K562 (cell line): ENCODE measurements around the gene TRIM40. TPM values are rescaled to one million over a fixed set of nuclear protein-coding genes. Genes with fewer than 3 reads are reported as not detected.
A peak's percentile ranks its signal among the peaks of the same experiment; 100 is the strongest.

ENCODE experiments used
- ATAC-seq: fragments of 200-7000 bp; cut with Tn5 transposase; 3 replicates; pipeline ENCODE4 v1.9.1; 2020; ENCODE audit warnings: moderate library complexity
- BruUV-seq: library from RNA; stranded (reverse); fragments of 400-500 nt; replicated peaks from 2 replicates; lab custom pipeline; 2021; lab: Mats Ljungman, UMichigan
- CTCF ChIA-PET: fragments of 300-600 bp; formaldehyde crosslinking; extraction: SDS; loops from one replicate; lab custom pipeline; 2021; ENCODE audit warnings: low intra/inter-chr PET ratio; lab: Yijun Ruan, JAX
- POLR2A ChIA-PET: fragments of 300-600, 350-650 bp; sonication (Branson Sonifier 250); formaldehyde crosslinking; extraction: SDS; loops from one replicate; lab custom pipeline; 2021; ENCODE audit warnings: antibody characterized with exemption, inconsistent platforms; lab: Yijun Ruan, JAX
- DNase-seq, 4 experiments: peaks; one replicate each; pipeline versions ENCODE4 v3.0.0 to v3.0.0-alpha.2; 2011 to 2018; ENCODE audit warnings: low spot score in 3 of 4, mixed read lengths in 3 of 4; ENCODE audit errors: extremely low read depth in 1 of 4
- FAIRE-seq: peaks from 2 replicates; lab custom pipeline; 2011; peaks lifted over from hg19 to GRCh38; lab: Jason Lieb, UNC
- H2AFZ ChIP-seq: 2 replicates; pipeline ENCODE4 v1.6.0; 2011; ENCODE audit warnings: low read depth, low read length, control low read depth, inconsistent platforms
- H3K27ac ChIP-seq: fragments of 200-600 bp; 3 replicates; pipeline ENCODE4 v1.8.0; 2011; ENCODE audit warnings: low read depth, mild to moderate bottlenecking, control low read depth, inconsistent platforms, low read length, moderate library complexity, mixed read lengths; ENCODE audit errors: extremely low read depth
- H3K27me3 ChIP-seq, 2 experiments: fragments of 300-600 bp in 1 of 2; 2 replicates in 1 of 2; 3 replicates in 1 of 2; pipeline versions ENCODE4 v1.6.0 to v1.8.0; 2011; ENCODE audit warnings: inconsistent platforms in 2 of 2, low read length in 2 of 2, mild to moderate bottlenecking in 1 of 2, mixed read lengths in 1 of 2, moderate library complexity in 1 of 2; ENCODE audit not compliant: control insufficient read depth in 2 of 2, insufficient read depth in 2 of 2
- H3K36me3 ChIP-seq: fragments of 300-600 bp; 3 replicates; pipeline ENCODE4 v1.8.0; 2011; ENCODE audit warnings: mild to moderate bottlenecking, low read length, inconsistent platforms; ENCODE audit not compliant: control insufficient read depth, insufficient read depth
- H3K4me1 ChIP-seq, 2 experiments: fragments of 200-600 bp in 1 of 2; replicated peaks in 1 of 2; 2 replicates in 1 of 2; 3 replicates in 1 of 2; pipeline versions ENCODE4 v1.5.1 to v1.8.0; 2011; ENCODE audit warnings: inconsistent platforms in 2 of 2, low read length in 2 of 2, mild to moderate bottlenecking in 1 of 2, mixed read lengths in 1 of 2, moderate library complexity in 1 of 2; ENCODE audit not compliant: control insufficient read depth in 2 of 2, insufficient read depth in 2 of 2
- H3K4me2 ChIP-seq: 2 replicates; pipeline ENCODE4 v1.6.1; 2011; ENCODE audit warnings: low read length, control low read depth, inconsistent platforms, mixed read lengths; ENCODE audit not compliant: insufficient read depth
- H3K4me3 ChIP-seq: fragments of 200-600 bp; sonication (generic), shearing (Covaris generic); 2 replicates; pipeline ENCODE4 v1.5.1; 2016; ENCODE audit warnings: control low read depth, inconsistent platforms
- H3K79me2 ChIP-seq: fragments of 200-600 bp; 3 replicates; pipeline ENCODE4 v1.8.0; 2011; ENCODE audit warnings: low read length, inconsistent platforms; ENCODE audit not compliant: control insufficient read depth, insufficient read depth
- H3K9ac ChIP-seq, 2 experiments: 2 replicates each; pipeline versions ENCODE4 v1.6.0 to v1.6.1; 2011; ENCODE audit warnings: low read depth in 2 of 2, low read length in 2 of 2, control low read depth in 1 of 2, inconsistent platforms in 1 of 2, mild to moderate bottlenecking in 1 of 2, mixed read lengths in 1 of 2; ENCODE audit not compliant: insufficient read depth in 1 of 2
- H3K9me1 ChIP-seq: one replicate; pipeline ENCODE4 v1.6.0; 2011; ENCODE audit warnings: inconsistent platforms, mild to moderate bottlenecking, low read length, moderate library complexity; ENCODE audit not compliant: control insufficient read depth, insufficient read depth
- H3K9me3 ChIP-seq: replicated peaks from 2 replicates; pipeline ENCODE4 v1.5.1; 2011; ENCODE audit warnings: low read depth, low read length, inconsistent platforms; ENCODE audit not compliant: control insufficient read depth, insufficient read depth
- H4K20me1 ChIP-seq: replicated peaks from 2 replicates; pipeline ENCODE4 v1.6.1; 2011; ENCODE audit warnings: low read length, inconsistent platforms, mixed read lengths; ENCODE audit not compliant: control insufficient read depth, insufficient read depth
- CBX3 ChIP-seq, 2 experiments: IDR thresholded peaks; 1 replicate in 1 of 2; 2 replicates in 1 of 2; pipeline ENCODE4 v1.6.1; 2012; ENCODE audit warnings: inconsistent platforms in 2 of 2, low read length in 2 of 2, borderline replicate concordance in 1 of 2, control low read depth in 1 of 2
- CEBPB ChIP-seq: fragments of 450-650 bp; IDR thresholded peaks from 2 replicates; pipeline ENCODE4 v1.6.1; 2016; ENCODE audit warnings: missing genetic modification characterization, missing compliant biosample characterization
- EP400 ChIP-seq: fragments of 450-650 bp; IDR thresholded peaks from 2 replicates; pipeline ENCODE4 v1.6.1; 2017; ENCODE audit warnings: antibody characterized with exemption, mild to moderate bottlenecking, moderate library complexity
- FOS ChIP-seq: IDR thresholded peaks from 3 replicates; pipeline ENCODE4 v1.6.1; 2011; ENCODE audit not compliant: insufficient read length; ENCODE audit errors: extremely low read depth
- GABPB1 ChIP-seq: sonication (generic); formaldehyde crosslinking; IDR thresholded peaks from 2 replicates; pipeline ENCODE4 v1.8.0; 2022; ENCODE audit warnings: mild to moderate bottlenecking, missing genetic modification reagents
- HNRNPLL ChIP-seq: fragments of 200-400 bp; formaldehyde crosslinking; IDR thresholded peaks from 2 replicates; pipeline ENCODE4 v1.6.1; 2017; ENCODE audit warnings: low read length, low read depth, mild to moderate bottlenecking; ENCODE audit not compliant: poor library complexity, severe bottlenecking
- TRIM28 ChIP-seq: fragments of 450-650 bp; IDR thresholded peaks from 2 replicates; pipeline ENCODE4 v1.6.1; 2017
- WGBS: fragments of 100-300 bp; shearing (Covaris generic); methylation state at CpG from one replicate; pipeline ENCODE4 v1.1.6; 2016; ENCODE audit warnings: low coverage, mixed read lengths; ENCODE audit not compliant: insufficient coverage; ENCODE audit errors: missing lambda C conversion rate; 5-methylcytosine and 5-hydroxymethylcytosine counted together
- in situ Hi-C: fragments of 300-500 bp; cut with MboI; formaldehyde crosslinking; loops from 4 replicates; pipeline ENCODE4 v1.15.0; 2018; ENCODE audit warnings: inconsistent platforms, mixed read lengths
- intact Hi-C: fragments of 100-400 bp; cut with micrococcal nuclease; formaldehyde crosslinking; loops from 2 replicates; pipeline ENCODE4 v1.14.2; 2022
- polyA plus RNA-seq, 8 experiments: library from polyadenylated mRNA; depleted of rRNA in 4 of 8; stranded (reverse) in 5 of 8; unstranded in 3 of 8; fragments of >200 nt; fragmentation: Nextera tagmentation in 2 of 8; fragmentation: Illumina TruSeq in 1 of 8; extraction: Ambion mirVana in 2 of 8; extraction: Trizol in 1 of 8; gene quantifications; 2 replicates each; pipeline versions ENCODE4 v1.2.1 to v1.2.3, GENCODE V29; 2011 to 2014; ENCODE audit warnings: inconsistent platforms in 1 of 8, missing spikeins in 1 of 8
- total RNA-seq, 7 experiments: library from RNA; depleted of rRNA in 6 of 7; stranded (reverse); fragments of >200 nt in 6 of 7; fragmentation: Illumina TruSeq in 2 of 7; extraction: Trizol in 2 of 7; gene quantifications; 2 replicates each; pipeline versions ENCODE4 v1.2.1 to v1.2.3, GENCODE V29; 2011 to 2021; ENCODE audit warnings: low replicate concordance in 1 of 7
- TF ChIP-seq, protein P1 (sequence below): fragments of 450-650 bp; IDR thresholded peaks from 2 replicates; pipeline ENCODE4 v1.6.1; 2017; ENCODE audit warnings: mild to moderate bottlenecking, moderate library complexity
- TF ChIP-seq, protein P2 (sequence below): sonication (generic); IDR thresholded peaks from 2 replicates; pipeline ENCODE4 v1.6.1; 2016

Gene TRIM40
- total and polyA plus RNA-seq, 9 of the 15 experiments (the other 6 are each of a cell fraction or from before 2014, with no cell fraction given) = 0.04 to 0.08 TPM; not detected in 7

DNA sequence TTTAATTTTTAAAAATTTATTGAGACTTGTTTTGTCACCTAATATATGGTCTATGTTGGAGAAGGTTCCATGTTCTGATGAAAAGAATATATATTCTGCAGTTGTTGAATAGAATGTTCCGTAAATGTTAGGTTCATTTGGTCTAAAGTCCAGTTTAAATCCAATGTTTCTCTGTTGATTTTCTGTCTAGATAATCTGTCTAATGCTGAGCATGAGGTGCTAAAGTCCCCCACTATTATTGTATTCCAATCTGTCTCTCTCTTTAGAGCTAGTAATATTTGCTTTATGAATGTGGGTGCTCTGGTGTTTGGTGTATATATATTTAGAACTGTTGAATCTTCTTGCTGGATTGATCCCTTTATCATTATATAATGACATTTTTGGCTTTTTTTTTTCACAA, 42.9 kb downstream of the TRIM40 start:
- WGBS = 0% methylated on average over 1 of the region's 1 CpG
- H3K27me3 ChIP-seq = peaks cover 0 to 11% of the 10 kb centered on the region in 2 experiments; a peak in 1 of 5 replicates
- no peaks in the 10 kb centered on the region for H3K4me1 ChIP-seq
- ATAC-seq = no peak
- H3K79me2 ChIP-seq = no peaks in the 10 kb centered on the region
- no peaks in the 10 kb centered on the region for H4K20me1 ChIP-seq
- in situ Hi-C loops = no loop called here
- no peak overlapping the region for H3K4me2 ChIP-seq
- H3K9me1 ChIP-seq = no peaks in the 10 kb centered on the region
- ChIA-PET CTCF (no interaction called here), POLR2A (no interaction called here)
- no peak for DNase-seq
- H2AFZ ChIP-seq = no peak overlapping the region
- FAIRE-seq = no peak
- H3K9ac ChIP-seq = no peak overlapping the region
- TF ChIP-seq, protein P1, sequence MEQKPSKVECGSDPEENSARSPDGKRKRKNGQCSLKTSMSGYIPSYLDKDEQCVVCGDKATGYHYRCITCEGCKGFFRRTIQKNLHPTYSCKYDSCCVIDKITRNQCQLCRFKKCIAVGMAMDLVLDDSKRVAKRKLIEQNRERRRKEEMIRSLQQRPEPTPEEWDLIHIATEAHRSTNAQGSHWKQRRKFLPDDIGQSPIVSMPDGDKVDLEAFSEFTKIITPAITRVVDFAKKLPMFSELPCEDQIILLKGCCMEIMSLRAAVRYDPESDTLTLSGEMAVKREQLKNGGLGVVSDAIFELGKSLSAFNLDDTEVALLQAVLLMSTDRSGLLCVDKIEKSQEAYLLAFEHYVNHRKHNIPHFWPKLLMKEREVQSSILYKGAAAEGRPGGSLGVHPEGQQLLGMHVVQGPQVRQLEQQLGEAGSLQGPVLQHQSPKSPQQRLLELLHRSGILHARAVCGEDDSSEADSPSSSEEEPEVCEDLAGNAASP = no peak
- TF ChIP-seq, protein P2, sequence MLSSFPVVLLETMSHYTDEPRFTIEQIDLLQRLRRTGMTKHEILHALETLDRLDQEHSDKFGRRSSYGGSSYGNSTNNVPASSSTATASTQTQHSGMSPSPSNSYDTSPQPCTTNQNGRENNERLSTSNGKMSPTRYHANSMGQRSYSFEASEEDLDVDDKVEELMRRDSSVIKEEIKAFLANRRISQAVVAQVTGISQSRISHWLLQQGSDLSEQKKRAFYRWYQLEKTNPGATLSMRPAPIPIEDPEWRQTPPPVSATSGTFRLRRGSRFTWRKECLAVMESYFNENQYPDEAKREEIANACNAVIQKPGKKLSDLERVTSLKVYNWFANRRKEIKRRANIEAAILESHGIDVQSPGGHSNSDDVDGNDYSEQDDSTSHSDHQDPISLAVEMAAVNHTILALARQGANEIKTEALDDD = no peak
- intact Hi-C loops = no loop called here
- no peaks in the 10 kb centered on the region for H3K36me3 ChIP-seq
- BruUV-seq = no TSS peak
- no peak overlapping the region for H3K4me3 ChIP-seq
- H3K9me3 ChIP-seq = no peaks in the 10 kb centered on the region
- H3K27ac ChIP-seq = no peak overlapping the region

DNA sequence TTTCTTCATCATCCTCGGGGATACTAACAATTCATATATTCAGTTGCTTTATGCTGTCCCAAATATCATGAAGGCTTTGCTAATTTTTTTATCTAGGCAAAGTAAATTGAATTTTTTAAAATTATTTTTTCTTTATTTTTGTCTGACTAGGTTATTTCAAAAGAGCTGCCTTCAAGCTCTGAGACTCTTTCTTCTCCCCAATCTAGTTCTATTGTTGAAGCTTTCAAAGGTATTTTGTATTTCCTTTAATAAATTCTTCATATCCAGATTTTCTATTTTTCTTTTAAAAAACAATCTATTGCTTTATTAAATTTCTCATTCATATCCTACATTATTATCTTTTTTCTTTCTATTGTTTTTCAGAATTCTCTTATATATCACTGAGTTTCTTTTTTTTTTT, 44.2 kb downstream of the TRIM40 start:
- FAIRE-seq (no peak), ATAC-seq (no peak), DNase-seq (no peak)
- no peak overlapping the region for H2AFZ ChIP-seq
- CTCF ChIA-PET = no interaction called here
- no peak overlapping the region for H3K4me3 ChIP-seq
- POLR2A ChIA-PET = interaction anchor here (0.8 kb wide), 1 partner anchor 15 kb away, joined by 4 read pairs; no protein-coding TSS in a partner anchor
- H3K9ac ChIP-seq = no peak overlapping the region
- no peak overlapping the region for H3K27ac ChIP-seq
- intact Hi-C loops = no loop called here
- H3K9me3 ChIP-seq = no peaks in the 10 kb centered on the region
- no peaks in the 10 kb centered on the region for H3K9me1 ChIP-seq
- H3K4me1 ChIP-seq = no peaks in the 10 kb centered on the region
- WGBS = 0% methylated on average over 1 of the region's 1 CpG
- H3K36me3 ChIP-seq = no peaks in the 10 kb centered on the region
- TF ChIP-seq GABPB1 (no peak), FOS (no peak), TRIM28 (peak; percentile 51; the same call in 1 of the 2 replicates), CBX3 (IDR thresholded peaks at IDR 0.05; ENCODE audit: borderline replicate concordance in 1 of 2, low read length in 2 of 2) (peak in 1 of 2 experiments; percentile 73; a peak in 1 of 3 replicates), HNRNPLL (no peak), EP400 (no peak), CEBPB (tag) (no peak)
- in situ Hi-C loops = no loop called here
- BruUV-seq = no TSS peak
- peaks cover 0 to 20% of the 10 kb centered on the region in 2 experiments; a peak in 2 of 5 replicates for H3K27me3 ChIP-seq
- H3K4me2 ChIP-seq = no peak overlapping the region
- no peaks in the 10 kb centered on the region for H3K79me2 ChIP-seq
- H4K20me1 ChIP-seq = no peaks in the 10 kb centered on the region
